Subcutaneous preadipocyte (primary cell): ENCODE results near the gene HAUS5. TPM values are rescaled to one million over a fixed set of nuclear protein-coding genes. Genes with fewer than 3 reads are reported as not detected.

Experiments used
- total RNA-seq: library from RNA; depleted of rRNA; stranded (reverse); fragments of >200 nt; gene quantifications from 2 replicates; pipeline ENCODE4 v1.2.3, GENCODE V29; 2012

Gene HAUS5, protein sequence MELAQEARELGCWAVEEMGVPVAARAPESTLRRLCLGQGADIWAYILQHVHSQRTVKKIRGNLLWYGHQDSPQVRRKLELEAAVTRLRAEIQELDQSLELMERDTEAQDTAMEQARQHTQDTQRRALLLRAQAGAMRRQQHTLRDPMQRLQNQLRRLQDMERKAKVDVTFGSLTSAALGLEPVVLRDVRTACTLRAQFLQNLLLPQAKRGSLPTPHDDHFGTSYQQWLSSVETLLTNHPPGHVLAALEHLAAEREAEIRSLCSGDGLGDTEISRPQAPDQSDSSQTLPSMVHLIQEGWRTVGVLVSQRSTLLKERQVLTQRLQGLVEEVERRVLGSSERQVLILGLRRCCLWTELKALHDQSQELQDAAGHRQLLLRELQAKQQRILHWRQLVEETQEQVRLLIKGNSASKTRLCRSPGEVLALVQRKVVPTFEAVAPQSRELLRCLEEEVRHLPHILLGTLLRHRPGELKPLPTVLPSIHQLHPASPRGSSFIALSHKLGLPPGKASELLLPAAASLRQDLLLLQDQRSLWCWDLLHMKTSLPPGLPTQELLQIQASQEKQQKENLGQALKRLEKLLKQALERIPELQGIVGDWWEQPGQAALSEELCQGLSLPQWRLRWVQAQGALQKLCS
- total RNA-seq: 6.6 and 12.5 TPM in 2 replicates

DNA sequence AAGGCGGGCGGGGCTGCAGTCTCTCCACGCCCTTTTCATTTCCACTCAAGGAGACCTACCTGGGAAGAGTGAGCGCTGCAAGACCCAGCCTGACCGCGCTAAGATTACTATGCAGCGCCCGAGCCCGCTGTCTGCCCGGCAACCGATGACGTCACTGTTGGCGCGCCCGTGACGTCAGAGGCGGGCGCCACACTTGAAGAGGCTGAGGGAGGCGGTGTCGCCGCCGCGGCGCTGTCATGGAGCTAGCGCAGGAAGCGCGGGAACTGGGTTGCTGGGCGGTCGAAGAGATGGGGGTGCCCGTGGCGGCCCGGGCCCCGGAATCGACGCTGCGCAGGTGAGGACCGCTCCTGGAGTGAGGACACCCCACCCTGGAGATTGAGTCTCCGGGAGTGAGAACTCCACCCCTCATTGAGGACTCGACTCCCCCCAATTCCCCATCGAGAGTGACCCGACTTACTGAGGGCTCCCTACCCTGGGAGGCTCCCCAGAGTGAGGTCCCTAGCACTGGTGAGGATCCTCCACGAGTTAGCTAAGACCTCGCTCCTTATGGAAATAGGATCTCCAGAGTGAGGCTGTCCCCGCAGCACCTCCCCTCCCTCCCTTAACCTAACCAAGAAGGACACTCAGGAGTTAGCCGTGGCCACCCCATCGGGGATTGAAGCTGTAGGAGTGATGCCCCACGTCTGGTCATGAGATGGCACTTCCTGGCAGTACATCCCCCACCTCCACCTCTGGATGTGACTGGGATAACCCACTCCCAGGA is at the start of gene HAUS5:
HAUS5 (plus strand) TSS at position 177 of the 763 bp plus-strand sequence; CDS start at position 237, 60 bp downstream.

DNA sequence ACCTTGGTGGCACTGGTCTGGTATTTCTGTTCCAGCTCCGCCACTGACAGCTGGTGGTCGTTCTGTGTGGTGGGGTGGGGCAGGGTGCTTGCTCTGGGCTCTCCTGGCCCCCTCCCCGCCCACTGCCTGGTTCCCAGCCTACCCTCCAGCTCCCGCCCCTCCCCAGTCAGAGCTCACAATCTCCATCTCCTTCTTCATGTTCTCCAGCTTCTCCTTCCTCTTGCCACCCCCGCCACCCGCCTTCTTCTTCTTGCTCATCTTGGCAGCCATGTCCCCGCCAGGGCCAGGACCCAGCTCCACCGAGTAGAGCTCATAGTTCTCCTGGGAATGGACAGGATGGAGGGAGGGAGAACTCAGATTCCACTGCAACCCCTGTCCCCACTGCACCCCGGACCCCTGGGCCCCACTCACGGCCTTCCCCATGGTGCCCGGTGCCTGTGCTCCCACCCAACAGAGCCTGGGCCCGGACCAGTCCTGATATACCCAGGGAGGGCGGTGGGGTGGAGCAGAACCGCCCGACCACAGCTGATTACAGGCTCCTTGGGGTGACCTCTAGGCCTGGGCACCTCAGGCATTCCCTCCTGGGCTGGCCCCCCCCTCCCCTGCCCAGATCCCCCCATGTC is 49.2 kb upstream of the HAUS5 start, which contains the start of gene ATP4A:
ATP4A (minus strand) TSS at position 452 of the 623 bp plus-strand sequence; CDS start at position 423, 29 bp downstream.

DNA sequence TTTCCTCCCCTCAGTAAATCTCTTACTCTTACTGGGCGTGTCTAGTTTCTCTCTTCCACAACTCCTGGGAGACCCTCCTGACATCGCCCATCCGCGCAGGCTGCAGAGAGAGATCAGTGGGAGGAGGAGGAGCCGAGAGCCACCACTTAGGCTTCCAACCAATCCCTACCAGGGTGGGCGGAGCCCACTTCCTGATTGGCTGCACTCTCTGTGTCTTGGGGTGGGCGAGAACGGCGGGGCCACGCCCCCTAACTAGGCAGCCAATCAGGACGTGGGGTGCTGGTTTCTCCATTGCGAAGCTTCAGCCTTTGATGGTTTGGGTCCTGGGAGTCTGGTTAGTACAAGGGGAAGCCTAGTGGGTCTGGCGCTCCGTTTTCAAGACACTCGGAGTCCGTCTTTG is 26.7 kb upstream of the HAUS5 start, which contains the start of gene PMIS2:
PMIS2 (plus strand) TSS at position 326 of the 400 bp plus-strand sequence. CDS start 87 bp downstream, outside the sequence.

DNA sequence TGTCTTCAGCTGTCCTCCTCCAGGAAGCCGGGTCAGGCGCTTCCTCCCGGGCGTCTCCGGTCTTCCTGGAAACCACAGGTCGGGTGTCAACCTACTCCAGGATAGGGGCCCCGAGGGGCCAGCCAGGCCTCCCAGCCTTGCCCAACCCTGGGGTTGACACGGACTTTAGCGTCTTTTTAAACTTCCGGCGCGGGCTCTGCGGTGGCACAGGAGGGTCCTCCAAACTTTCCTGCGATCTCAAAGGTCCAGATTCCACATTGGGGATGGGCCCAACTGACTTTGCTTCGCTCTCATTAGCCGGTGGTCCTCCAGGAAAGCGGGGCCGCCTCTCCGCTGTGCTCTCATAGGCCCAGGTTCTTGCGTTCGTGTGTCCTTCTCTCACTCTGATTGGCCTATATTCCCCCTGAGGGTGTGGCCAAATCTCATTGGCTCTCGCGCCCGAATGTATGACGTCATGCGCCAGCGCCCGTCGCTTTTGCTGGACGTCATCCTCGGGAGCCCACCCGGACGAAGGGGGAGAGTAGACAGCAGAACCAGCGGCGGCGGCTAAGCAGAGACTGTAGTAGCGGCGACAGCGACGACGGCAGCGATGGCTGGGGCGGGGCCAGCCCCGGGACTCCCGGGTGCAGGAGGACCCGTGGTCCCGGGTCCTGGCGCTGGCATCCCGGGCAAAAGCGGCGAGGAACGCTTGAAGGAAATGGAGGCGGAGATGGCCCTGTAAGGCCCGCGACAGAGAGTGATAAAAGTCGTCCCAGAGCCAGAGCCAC is 16.2 kb downstream of the HAUS5 start, which contains the start of gene RBM42:
RBM42 (plus strand) TSS at position 472 of the 767 bp plus-strand sequence; CDS start at position 590, 118 bp downstream.

DNA sequence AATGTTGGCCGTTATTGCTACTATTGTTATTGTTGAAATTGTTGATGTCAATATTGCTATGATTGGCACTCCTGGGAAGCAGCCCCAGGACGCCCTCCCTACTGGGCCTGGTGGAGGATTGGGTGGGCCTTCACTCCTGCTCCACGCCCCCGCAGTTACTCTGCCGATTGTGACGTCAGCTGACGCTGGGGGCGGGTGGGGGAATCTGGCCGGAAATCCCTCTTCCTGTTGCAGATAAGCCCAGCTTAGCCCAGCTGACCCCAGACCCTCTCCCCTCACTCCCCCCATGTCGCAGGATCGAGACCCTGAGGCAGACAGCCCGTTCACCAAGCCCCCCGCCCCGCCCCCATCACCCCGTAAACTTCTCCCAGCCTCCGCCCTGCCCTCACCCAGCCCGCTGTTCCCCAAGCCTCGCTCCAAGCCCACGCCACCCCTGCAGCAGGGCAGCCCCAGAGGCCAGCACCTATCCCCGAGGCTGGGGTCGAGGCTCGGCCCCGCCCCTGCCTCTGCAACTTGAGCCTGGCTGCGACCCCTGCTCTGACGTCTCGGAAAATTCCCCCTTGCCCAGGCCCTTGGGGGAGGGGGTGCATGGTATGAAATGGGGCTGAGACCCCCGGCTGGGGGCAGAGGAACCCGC is 29.1 kb downstream of the HAUS5 start, which contains the start of gene ETV2:
ETV2 (plus strand) TSS at position 231 of the 637 bp plus-strand sequence. CDS start 716 bp downstream, outside the sequence.

DNA sequence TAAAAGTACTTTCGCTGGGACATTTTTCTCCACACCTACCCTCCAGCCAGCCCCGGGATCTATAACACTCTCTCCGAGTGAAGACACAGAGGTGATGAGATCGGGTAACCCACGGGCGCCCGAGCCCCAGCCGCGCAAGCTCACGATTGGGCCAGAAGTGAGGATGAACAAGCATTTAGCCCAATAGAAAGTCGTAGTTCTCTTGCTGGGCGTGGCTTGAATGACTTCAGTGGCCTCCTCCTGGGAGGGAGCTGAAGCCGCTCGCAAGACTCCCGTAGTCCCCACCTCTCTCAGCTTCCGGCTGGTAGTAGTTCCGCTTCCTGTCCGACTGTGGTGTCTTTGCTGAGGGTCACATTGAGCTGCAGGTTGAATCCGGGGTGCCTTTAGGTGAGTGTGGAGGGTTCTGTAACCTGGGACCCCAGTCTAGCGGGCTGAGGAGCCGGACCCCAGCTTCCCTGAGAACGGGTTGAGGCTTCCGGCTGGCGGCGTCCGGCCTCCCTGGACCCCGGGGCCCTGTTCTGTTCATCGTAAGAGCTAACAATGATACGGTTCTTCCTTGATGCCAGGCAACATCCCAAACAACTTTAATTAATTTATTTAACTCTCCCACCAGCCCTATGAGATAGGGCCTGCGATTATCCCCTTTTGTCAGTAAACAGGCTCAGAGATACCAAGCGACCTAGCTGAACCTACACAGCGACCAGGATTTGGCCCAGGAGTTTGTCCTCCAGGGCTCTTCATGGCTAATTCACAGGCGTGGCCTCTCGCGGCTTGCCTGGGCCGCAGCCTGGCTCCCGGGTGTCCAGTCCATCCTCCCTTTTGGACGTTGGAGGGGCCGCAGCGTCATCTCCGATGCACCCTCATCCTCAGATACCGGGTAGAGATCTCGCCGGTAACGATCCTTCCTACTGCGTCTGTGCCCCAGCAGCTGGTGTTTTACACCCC is 35.8 kb downstream of the HAUS5 start, which contains the start of gene COX6B1:
COX6B1 (plus strand) TSS at position 307 of the 945 bp plus-strand sequence. CDS start 2,921 bp downstream, outside the sequence.

DNA sequence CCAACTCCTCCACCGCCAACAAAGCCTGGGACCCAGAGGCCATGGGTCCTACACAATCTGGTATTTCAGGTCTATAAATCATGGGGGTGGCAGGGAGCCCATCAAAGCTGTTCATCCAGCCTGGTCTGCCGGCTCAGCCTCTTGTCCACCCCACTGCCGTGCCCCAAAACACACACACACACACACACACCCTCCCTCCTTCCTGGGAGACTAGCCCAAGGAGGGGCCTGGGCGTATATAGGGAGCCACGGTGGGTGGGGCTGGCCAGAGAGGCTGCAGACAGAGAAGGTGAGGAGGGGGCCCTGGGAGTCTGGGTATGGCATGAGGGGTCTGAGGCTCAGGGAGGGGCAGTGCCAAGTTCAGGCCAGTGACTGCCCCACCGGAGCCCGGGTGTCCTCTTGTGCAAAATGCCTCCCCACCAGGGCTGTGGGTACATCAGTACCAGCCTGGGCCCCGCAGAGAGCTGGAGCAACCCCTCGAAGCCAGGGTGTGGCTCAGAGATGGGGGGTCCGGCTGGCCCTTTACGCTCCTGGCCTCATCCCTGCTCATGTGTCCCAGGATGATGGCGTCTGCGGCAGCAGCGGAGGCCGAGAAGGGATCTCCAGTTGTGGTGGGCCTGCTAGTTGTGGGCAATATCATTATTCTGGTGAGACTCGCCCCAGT is 53.8 kb downstream of the HAUS5 start, which contains the start of gene UPK1A:
UPK1A (plus strand) TSS at position 267 of the 663 bp plus-strand sequence; CDS start at position 563, 296 bp downstream.

Other genes with a start within 250 kb of the HAUS5 start
- not detected in 2 replicates for gene GPR42, start 241.7 kb upstream of the HAUS5 start, total RNA-seq
- gene FFAR2, start 164.5 kb upstream of the HAUS5 start, total RNA-seq: not detected in 2 replicates
- gene KRTDAP, start 122.3 kb upstream of the HAUS5 start, total RNA-seq: not detected in 2 replicates
- 8.2 and 23.1 TPM in 2 replicates for gene DMKN, start 99.1 kb upstream of the HAUS5 start, total RNA-seq
- gene SBSN, start 84.4 kb upstream of the HAUS5 start, total RNA-seq: 4.3 and 13.6 TPM in 2 replicates
- under 0.01 TPM in 1 of 2 replicates, not detected in the other for gene GAPDHS, start 79.3 kb upstream of the HAUS5 start, total RNA-seq
- gene TMEM147, start 67.1 kb upstream of the HAUS5 start, total RNA-seq: 85.2 and 116 TPM in 2 replicates
- gene ATP4A, start 49.1 kb upstream of the HAUS5 start, total RNA-seq: not detected in 2 replicates
- gene PMIS2, start 26.6 kb upstream of the HAUS5 start, total RNA-seq: not detected in 2 replicates
- gene RBM42, start 16.3 kb downstream of the HAUS5 start, total RNA-seq: 42.0 and 43.0 TPM in 2 replicates
- gene ETV2, start 29.0 kb downstream of the HAUS5 start, total RNA-seq: 0.37 and 0.39 TPM in 2 replicates
- gene COX6B1, start 35.6 kb downstream of the HAUS5 start, total RNA-seq: 156 and 265 TPM in 2 replicates
- gene UPK1A, start 53.8 kb downstream of the HAUS5 start, total RNA-seq: not detected in 2 replicates
- not detected in 2 replicates for gene ZBTB32, start 91.8 kb downstream of the HAUS5 start, total RNA-seq
- gene KMT2B, start 105.3 kb downstream of the HAUS5 start, total RNA-seq: 7.3 and 7.8 TPM in 2 replicates
- gene IGFLR1, start 129.7 kb downstream of the HAUS5 start, total RNA-seq: 1.6 and 2.9 TPM in 2 replicates
- 4.5 and 5.5 TPM in 2 replicates for gene U2AF1L4, start 132.7 kb downstream of the HAUS5 start, total RNA-seq
- 12.5 and 14.7 TPM in 2 replicates for gene PSENEN, start 132.9 kb downstream of the HAUS5 start, total RNA-seq
- 14.3 and 16.2 TPM in 2 replicates for gene LIN37, start 135.8 kb downstream of the HAUS5 start, total RNA-seq
- 21.3 and 48.9 TPM in 2 replicates for gene HSPB6, start 144.3 kb downstream of the HAUS5 start, total RNA-seq
- gene PROSER3, start 145.4 kb downstream of the HAUS5 start, total RNA-seq: 7.7 and 12.7 TPM in 2 replicates
- gene ARHGAP33, start 162.8 kb downstream of the HAUS5 start, total RNA-seq: 5.9 and 6.3 TPM in 2 replicates
- not detected in 2 replicates for gene PRODH2, start 200.1 kb downstream of the HAUS5 start, total RNA-seq
- not detected in 2 replicates for gene NPHS1, start 239.8 kb downstream of the HAUS5 start, total RNA-seq
- gene KIRREL2, start 244.2 kb downstream of the HAUS5 start, total RNA-seq: under 0.01 TPM in 1 of 2 replicates, not detected in the other